GOT3 (cell line): Measurements from ENCODE around the gene ASCC2.
"Not testable (repeated sequence)": the region's sequence is repeated elsewhere in the genome, so short reads cannot be mapped to it uniquely, and the experiment has no call there.

Source experiments
- DNase-seq: peaks from one replicate; lab custom pipeline; 2025; ENCODE audit warnings: mixed read lengths; lab: John Stamatoyannopoulos, UW

The ASCC2 gene

GRCh38 chr22:29837741-29838598 lies at the start of gene ASCC2:
ASCC2 (minus strand) TSS chr22:29838274; CDS start chr22:29832325, 5,949 bp downstream.
- DNase-seq = peak; percentile 91

- DNase-seq = no peak
Observed at GRCh38 chr22:29887358-29887757, 49.3 kb upstream of the ASCC2 start.

GRCh38 chr22:29886596-29886995 lies 48.5 kb upstream of the ASCC2 start:
- DNase-seq = no peak

- no peak for DNase-seq
Observed at GRCh38 chr22:29885610-29886009, 47.5 kb upstream of the ASCC2 start.

GRCh38 chr22:29883775-29884097 lies 45.7 kb upstream of the ASCC2 start:
- no peak for DNase-seq

GRCh38 chr22:29883045-29883774 lies 45.1 kb upstream of the ASCC2 start, which contains the start of gene MTMR3:
MTMR3 (plus strand) TSS chr22:29883174; CDS start chr22:29971060, 87,886 bp downstream.
- peak; percentile 66 for DNase-seq

GRCh38 chr22:29882716-29883044 lies 44.6 kb upstream of the ASCC2 start:
- no peak for DNase-seq

GRCh38 chr22:29879753-29880152 lies 41.7 kb upstream of the ASCC2 start:
- DNase-seq = no peak

GRCh38 chr22:29877620-29878019 lies 39.5 kb upstream of the ASCC2 start:
- DNase-seq = no peak

- no peak for DNase-seq
Observed at GRCh38 chr22:29873943-29874342, 35.9 kb upstream of the ASCC2 start.

- DNase-seq = no peak
Observed at GRCh38 chr22:29872989-29873388, 34.9 kb upstream of the ASCC2 start.

- no peak for DNase-seq
Observed at GRCh38 chr22:29872144-29872893, 34.2 kb upstream of the ASCC2 start.

- DNase-seq = no peak
Observed at GRCh38 chr22:29871684-29872083, 33.6 kb upstream of the ASCC2 start.

- DNase-seq = no peak
Observed at GRCh38 chr22:29870574-29870973, 32.5 kb upstream of the ASCC2 start.

- no peak for DNase-seq
Observed at GRCh38 chr22:29867851-29868250, 29.8 kb upstream of the ASCC2 start.

GRCh38 chr22:29867260-29867659 lies 29.2 kb upstream of the ASCC2 start:
- no peak for DNase-seq

GRCh38 chr22:29865572-29865971 lies 27.5 kb upstream of the ASCC2 start:
- DNase-seq = not testable (repeated sequence)

- DNase-seq = no peak
Observed at GRCh38 chr22:29861672-29862297, 23.7 kb upstream of the ASCC2 start.

- DNase-seq = no peak
Observed at GRCh38 chr22:29860006-29860766, 22.1 kb upstream of the ASCC2 start.

- DNase-seq = not testable (repeated sequence)
Observed at GRCh38 chr22:29859030-29859429, 21.0 kb upstream of the ASCC2 start.

GRCh38 chr22:29856496-29856895 lies 18.4 kb upstream of the ASCC2 start:
- DNase-seq = no peak
